Measurements from ENCODE around the gene MAP7D2. TPM values are rescaled to one million over a fixed set of nuclear protein-coding genes. Genes with fewer than 3 reads are reported as not detected.
A peak's percentile ranks its signal among the peaks of the same experiment; 100 is the strongest.

Gene MAP7D2
- polyA plus RNA-seq, 4 donors = 2.0 to 4.2 (median 2.2) TPM

GRCh38 chrX:20143111-20143510, 26.4 kb upstream of the MAP7D2 start:
- H3K27ac ChIP-seq (ENCODE audit: low read depth in 1 of 3, low read length in 2 of 3) = peak overlapping the region in 2 of 3 donors; percentile 11 to 58
- 66 to 83% (median 76%) methylated on average over 6 of the region's 6 CpGs for WGBS, 3 donors

GRCh38 chrX:20141281-20142220, 24.8 kb upstream of the MAP7D2 start, which contains the start of gene EIF1AX:
Gene EIF1AX (minus strand): TSS chrX:20141838. CDS start chrX:20141640, 198 bp downstream.
- FAIRE-seq = peak; percentile 97
- Histone ChIP-seq H3K27ac (ENCODE audit: low read depth in 1 of 3, low read length in 2 of 3) (peak within 1 kb of the TSS; percentile 7 to 94 (median 79)), H3K4me3 (ENCODE audit: low read depth in 1 of 3, low read length in 3 of 3) (peak within 1 kb of the TSS; percentile 78 to 96 (median 83)), H3K27me3 (ENCODE audit: control insufficient read depth in 3 of 3, insufficient read depth in 3 of 3, low read length in 3 of 3) (no peaks in the 10 kb centered on the region), H3K36me3 (ENCODE audit: control insufficient read depth in 3 of 3, insufficient read depth in 2 of 3, low read depth in 1 of 3, low read length in 3 of 3) (peaks cover 0 to 9% (median 3%) of the 10 kb centered on the region in 3 donors), H3K4me1 (ENCODE audit: control insufficient read depth in 3 of 3, insufficient read depth in 2 of 3, low read depth in 1 of 3, low read length in 2 of 3) (peaks cover 0 to 8% (median 4%) of the 10 kb centered on the region in 3 donors), H3K9me3 (ENCODE audit: control insufficient read depth in 2 of 2, insufficient read depth in 1 of 2, low read depth in 1 of 2, low read length in 1 of 2) (no peaks in the 10 kb centered on the region)
- DNase-seq = peak; percentile 96 to 97
- WGBS, 3 donors = 0 to 6% (median 4%) methylated on average over 59 to 80 of the region's 82 CpGs

More at GRCh38 chrX:20143111-20143510, 26.4 kb upstream of the MAP7D2 start:
- Histone ChIP-seq H3K4me1 (ENCODE audit: control insufficient read depth in 3 of 3, insufficient read depth in 2 of 3, low read depth in 1 of 3, low read length in 2 of 3) (peaks cover 0 to 8% (median 4%) of the 10 kb centered on the region in 3 donors), H3K9me3 (ENCODE audit: control insufficient read depth in 2 of 2, insufficient read depth in 1 of 2, low read depth in 1 of 2, low read length in 1 of 2) (no peaks in the 10 kb centered on the region), H3K4me3 (ENCODE audit: low read depth in 1 of 3, low read length in 3 of 3) (no peak overlapping the region), H3K27me3 (ENCODE audit: control insufficient read depth in 3 of 3, insufficient read depth in 3 of 3, low read length in 3 of 3) (no peaks in the 10 kb centered on the region), H3K36me3 (ENCODE audit: control insufficient read depth in 3 of 3, insufficient read depth in 2 of 3, low read depth in 1 of 3, low read length in 3 of 3) (peaks cover 0 to 4% (median 2%) of the 10 kb centered on the region in 3 donors)
- no peak for DNase-seq
- FAIRE-seq = no peak

- DNase-seq = no peak
- H3K36me3 ChIP-seq (ENCODE audit: control insufficient read depth in 3 of 3, insufficient read depth in 2 of 3, low read depth in 1 of 3, low read length in 3 of 3) = peaks cover 0 to 9% (median 5%) of the 10 kb centered on the region in 3 donors
- peaks cover 0 to 8% (median 4%) of the 10 kb centered on the region in 3 donors for H3K4me1 ChIP-seq (ENCODE audit: control insufficient read depth in 3 of 3, insufficient read depth in 2 of 3, low read depth in 1 of 3, low read length in 2 of 3)
- WGBS, 3 donors = 1 to 9% (median 4%) methylated on average over 3 of the region's 3 CpGs
- no peaks in the 10 kb centered on the region for H3K9me3 ChIP-seq (ENCODE audit: control insufficient read depth in 2 of 2, insufficient read depth in 1 of 2, low read depth in 1 of 2, low read length in 1 of 2)
- no peaks in the 10 kb centered on the region for H3K27me3 ChIP-seq (ENCODE audit: control insufficient read depth in 3 of 3, insufficient read depth in 3 of 3, low read length in 3 of 3)
- peak overlapping the region in 2 of 3 donors; percentile 78 to 96 for H3K4me3 ChIP-seq (ENCODE audit: low read depth in 1 of 3, low read length in 3 of 3)
- H3K27ac ChIP-seq (ENCODE audit: low read depth in 1 of 3, low read length in 2 of 3) = peak overlapping the region in 1 of 3 donors; percentile 77
- FAIRE-seq = peak; percentile 36
These were observed 23.7 kb upstream of the MAP7D2 start for GRCh38 chrX:20140420-20140819.

- DNase-seq (no peak), FAIRE-seq (no peak)
- no peaks in the 10 kb centered on the region for H3K27me3 ChIP-seq (ENCODE audit: control insufficient read depth in 3 of 3, insufficient read depth in 3 of 3, low read length in 3 of 3)
- 26 to 48% (median 30%) methylated on average over 2 of the region's 2 CpGs for whole genome bisulfite sequencing, 3 donors
- H3K27ac ChIP-seq (ENCODE audit: low read depth in 1 of 3, low read length in 2 of 3) = no peak overlapping the region
- H3K9me3 ChIP-seq (ENCODE audit: control insufficient read depth in 2 of 2, insufficient read depth in 1 of 2, low read depth in 1 of 2, low read length in 1 of 2) = no peaks in the 10 kb centered on the region
- H3K4me1 ChIP-seq (ENCODE audit: control insufficient read depth in 3 of 3, insufficient read depth in 2 of 3, low read depth in 1 of 3, low read length in 2 of 3) = peaks cover 0 to 8% (median 4%) of the 10 kb centered on the region in 3 donors
- H3K36me3 ChIP-seq (ENCODE audit: control insufficient read depth in 3 of 3, insufficient read depth in 2 of 3, low read depth in 1 of 3, low read length in 3 of 3) = peaks cover 0 to 12% (median 8%) of the 10 kb centered on the region in 3 donors
- peak overlapping the region in 2 of 3 donors; percentile 78 to 96 for H3K4me3 ChIP-seq (ENCODE audit: low read depth in 1 of 3, low read length in 3 of 3)
These were observed 23.3 kb upstream of the MAP7D2 start for GRCh38 chrX:20139966-20140365.

- FAIRE-seq = no peak
- 29 to 54% (median 48%) methylated on average over 5 of the region's 5 CpGs for WGBS, 3 donors
- Histone ChIP-seq H3K4me3 (ENCODE audit: low read depth in 1 of 3, low read length in 3 of 3) (no peak overlapping the region), H3K9me3 (ENCODE audit: control insufficient read depth in 2 of 2, insufficient read depth in 1 of 2, low read depth in 1 of 2, low read length in 1 of 2) (no peaks in the 10 kb centered on the region), H3K27me3 (ENCODE audit: control insufficient read depth in 3 of 3, insufficient read depth in 3 of 3, low read length in 3 of 3) (no peaks in the 10 kb centered on the region), H3K27ac (ENCODE audit: low read depth in 1 of 3, low read length in 2 of 3) (no peak overlapping the region), H3K4me1 (ENCODE audit: control insufficient read depth in 3 of 3, insufficient read depth in 2 of 3, low read depth in 1 of 3, low read length in 2 of 3) (peaks cover 0 to 8% (median 4%) of the 10 kb centered on the region in 3 donors), H3K36me3 (ENCODE audit: control insufficient read depth in 3 of 3, insufficient read depth in 2 of 3, low read depth in 1 of 3, low read length in 3 of 3) (peaks cover 0 to 27% (median 12%) of the 10 kb centered on the region in 3 donors)
- peak in 1 of 2 donors; percentile 51 for DNase-seq
These were observed 19.2 kb upstream of the MAP7D2 start for GRCh38 chrX:20135944-20136343.

- Histone ChIP-seq H3K36me3 (ENCODE audit: control insufficient read depth in 3 of 3, insufficient read depth in 2 of 3, low read depth in 1 of 3, low read length in 3 of 3) (peaks cover 0 to 24% (median 10%) of the 10 kb centered on the region in 3 donors), H3K27me3 (ENCODE audit: control insufficient read depth in 3 of 3, insufficient read depth in 3 of 3, low read length in 3 of 3) (no peaks in the 10 kb centered on the region), H3K9me3 (ENCODE audit: control insufficient read depth in 2 of 2, insufficient read depth in 1 of 2, low read depth in 1 of 2, low read length in 1 of 2) (no peaks in the 10 kb centered on the region), H3K4me3 (ENCODE audit: low read depth in 1 of 3, low read length in 3 of 3) (no peak overlapping the region), H3K4me1 (ENCODE audit: control insufficient read depth in 3 of 3, insufficient read depth in 2 of 3, low read depth in 1 of 3, low read length in 2 of 3) (no peaks in the 10 kb centered on the region), H3K27ac (ENCODE audit: low read depth in 1 of 3, low read length in 2 of 3) (no peak overlapping the region)
- DNase-seq (no peak), FAIRE-seq (no peak)
- WGBS, 3 donors = 75 to 88% (median 87%) methylated on average over 1 of the region's 1 CpG
These were observed 16.0 kb upstream of the MAP7D2 start for GRCh38 chrX:20132666-20133065.

- FAIRE-seq (no peak), DNase-seq (no peak)
- Histone ChIP-seq H3K27me3 (ENCODE audit: control insufficient read depth in 3 of 3, insufficient read depth in 3 of 3, low read length in 3 of 3) (no peaks in the 10 kb centered on the region), H3K36me3 (ENCODE audit: control insufficient read depth in 3 of 3, insufficient read depth in 2 of 3, low read depth in 1 of 3, low read length in 3 of 3) (peaks cover 0 to 20% (median 8%) of the 10 kb centered on the region in 3 donors), H3K27ac (ENCODE audit: low read depth in 1 of 3, low read length in 2 of 3) (no peak overlapping the region), H3K9me3 (ENCODE audit: control insufficient read depth in 2 of 2, insufficient read depth in 1 of 2, low read depth in 1 of 2, low read length in 1 of 2) (no peaks in the 10 kb centered on the region), H3K4me3 (ENCODE audit: low read depth in 1 of 3, low read length in 3 of 3) (no peak overlapping the region), H3K4me1 (ENCODE audit: control insufficient read depth in 3 of 3, insufficient read depth in 2 of 3, low read depth in 1 of 3, low read length in 2 of 3) (no peaks in the 10 kb centered on the region)
- WGBS, 3 donors = 88 to 100% (median 100%) methylated on average over 1 of the region's 1 CpG
These were observed 13.7 kb upstream of the MAP7D2 start for GRCh38 chrX:20130357-20130756.

GRCh38 chrX:20129547-20129946, 12.8 kb upstream of the MAP7D2 start:
- peaks cover 0 to 2% (median 0%) of the 10 kb centered on the region in 3 donors for H3K4me1 ChIP-seq (ENCODE audit: control insufficient read depth in 3 of 3, insufficient read depth in 2 of 3, low read depth in 1 of 3, low read length in 2 of 3)
- DNase-seq = no peak

More at GRCh38 chrX:20129547-20129946, 12.8 kb upstream of the MAP7D2 start:
- FAIRE-seq = no peak
- Histone ChIP-seq H3K27ac (ENCODE audit: low read depth in 1 of 3, low read length in 2 of 3) (no peak overlapping the region), H3K36me3 (ENCODE audit: control insufficient read depth in 3 of 3, insufficient read depth in 2 of 3, low read depth in 1 of 3, low read length in 3 of 3) (peaks cover 0 to 16% (median 3%) of the 10 kb centered on the region in 3 donors), H3K9me3 (ENCODE audit: control insufficient read depth in 2 of 2, insufficient read depth in 1 of 2, low read depth in 1 of 2, low read length in 1 of 2) (no peaks in the 10 kb centered on the region), H3K4me3 (ENCODE audit: low read depth in 1 of 3, low read length in 3 of 3) (no peak overlapping the region), H3K27me3 (ENCODE audit: control insufficient read depth in 3 of 3, insufficient read depth in 3 of 3, low read length in 3 of 3) (no peaks in the 10 kb centered on the region)
- WGBS, 3 donors = 82 to 88% (median 87%) methylated on average over 1 of the region's 1 CpG
